ENCODE data around the gene INSRR.

Gene INSRR

DNA sequence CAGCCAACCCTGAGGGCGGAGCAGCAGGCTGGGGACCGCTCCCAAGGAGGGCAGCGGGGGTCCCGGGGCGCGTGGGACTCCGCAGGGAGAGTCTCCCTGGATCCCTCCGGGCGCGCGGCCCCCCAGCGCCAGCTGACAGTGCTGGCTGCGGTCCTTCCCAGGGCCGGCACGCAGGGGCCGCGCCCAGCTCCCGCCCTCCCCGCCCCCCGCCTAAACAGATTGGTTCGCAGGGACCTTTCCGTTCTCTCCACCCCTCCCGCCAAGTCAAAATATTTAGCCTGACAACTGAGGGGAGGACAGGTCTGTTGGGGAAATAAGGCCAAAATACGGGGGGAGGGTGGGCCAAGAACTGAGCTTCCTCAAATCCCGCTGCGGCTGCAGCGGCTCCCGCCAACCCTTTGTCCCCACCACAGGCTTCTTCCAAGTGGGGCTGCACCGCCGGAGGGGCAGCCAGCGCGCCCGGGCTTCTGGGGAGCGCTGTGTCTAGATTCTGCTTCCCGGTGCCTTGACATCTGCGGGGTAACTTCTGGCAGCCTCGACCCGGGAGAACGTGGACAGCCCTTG is at the start of gene INSRR:
TSS of gene INSRR (minus strand) at position 159 of the 564 bp plus-strand sequence. CDS start 496 bp downstream, outside the sequence.
- no peak for DNase-seq

DNA sequence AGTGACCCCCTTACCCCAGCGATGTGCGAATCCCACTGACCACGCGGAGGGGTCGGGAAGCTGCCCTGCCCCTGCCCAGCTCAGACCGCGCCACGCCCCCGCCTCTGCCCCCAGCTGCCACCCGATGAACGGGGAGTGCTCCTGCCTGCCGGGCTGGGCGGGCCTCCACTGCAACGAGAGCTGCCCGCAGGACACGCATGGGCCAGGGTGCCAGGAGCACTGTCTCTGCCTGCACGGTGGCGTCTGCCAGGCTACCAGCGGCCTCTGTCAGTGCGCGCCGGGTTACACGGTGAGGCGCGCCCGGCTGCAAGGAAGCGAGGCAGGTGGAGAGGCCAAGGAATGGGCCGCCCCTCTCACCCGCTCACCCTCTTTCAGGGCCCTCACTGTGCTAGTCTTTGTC is 49.6 kb upstream of the INSRR start:
- no peak for DNase-seq

DNA sequence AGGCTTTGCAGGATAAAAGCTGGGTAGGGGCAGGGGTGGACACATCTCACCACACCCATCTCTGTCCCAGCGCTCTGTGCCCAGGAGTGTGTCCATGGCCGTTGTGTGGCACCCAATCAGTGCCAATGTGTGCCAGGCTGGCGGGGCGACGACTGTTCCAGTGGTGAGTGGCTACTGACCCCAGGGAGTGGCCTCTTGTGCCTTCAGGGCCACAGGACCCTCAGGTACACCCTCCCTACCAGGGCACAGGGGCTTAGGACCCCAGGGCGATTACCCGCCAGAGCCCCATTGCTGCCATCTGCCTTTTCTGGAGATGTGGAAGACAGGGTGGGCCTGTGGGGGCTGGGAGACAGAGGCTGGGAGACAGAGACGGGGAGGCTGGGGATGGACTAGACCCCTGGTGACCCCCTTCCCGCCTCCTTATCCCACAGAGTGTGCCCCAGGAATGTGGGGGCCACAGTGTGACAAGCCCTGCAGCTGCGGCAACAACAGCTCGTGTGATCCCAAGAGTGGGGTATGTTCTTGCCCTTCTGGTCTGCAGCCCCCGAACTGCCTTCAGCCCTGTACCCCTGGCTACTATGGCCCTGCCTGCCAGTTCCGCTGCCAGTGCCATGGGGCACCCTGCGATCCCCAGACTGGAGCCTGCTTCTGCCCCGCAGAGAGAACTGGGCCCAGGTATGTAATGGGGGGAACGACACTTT is 47.4 kb upstream of the INSRR start:
- DNase-seq, result no peak

DNA sequence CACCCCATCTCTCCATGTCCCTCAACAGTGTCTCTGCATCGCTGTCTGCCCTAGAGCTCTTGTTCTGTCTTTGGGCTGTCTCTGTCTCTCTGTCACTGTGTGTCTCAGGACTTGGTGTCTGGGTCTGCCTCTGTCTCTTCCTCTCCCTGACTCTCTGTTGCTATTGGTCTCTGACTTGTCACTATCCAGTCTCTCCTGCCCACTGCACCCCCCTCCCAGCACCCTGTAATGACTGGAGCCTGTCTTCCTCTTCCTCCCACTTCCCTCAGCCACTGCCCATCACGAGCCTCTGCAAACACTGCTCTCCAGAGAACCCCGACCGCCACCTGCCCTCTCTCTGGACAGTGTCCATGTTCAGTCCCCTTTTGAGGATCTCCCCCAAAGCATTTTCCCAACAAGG is 46.7 kb upstream of the INSRR start:
- DNase-seq, result no peak

- DNase-seq, result no peak
Observed at GRCh38 chr1:156905176-156905575, 46.3 kb upstream of the INSRR start.

- no peak for DNase-seq
Observed at GRCh38 chr1:156904187-156904959, 45.5 kb upstream of the INSRR start.

GRCh38 chr1:156903328-156904091 is 44.6 kb upstream of the INSRR start:
- no peak for DNase-seq

DNA sequence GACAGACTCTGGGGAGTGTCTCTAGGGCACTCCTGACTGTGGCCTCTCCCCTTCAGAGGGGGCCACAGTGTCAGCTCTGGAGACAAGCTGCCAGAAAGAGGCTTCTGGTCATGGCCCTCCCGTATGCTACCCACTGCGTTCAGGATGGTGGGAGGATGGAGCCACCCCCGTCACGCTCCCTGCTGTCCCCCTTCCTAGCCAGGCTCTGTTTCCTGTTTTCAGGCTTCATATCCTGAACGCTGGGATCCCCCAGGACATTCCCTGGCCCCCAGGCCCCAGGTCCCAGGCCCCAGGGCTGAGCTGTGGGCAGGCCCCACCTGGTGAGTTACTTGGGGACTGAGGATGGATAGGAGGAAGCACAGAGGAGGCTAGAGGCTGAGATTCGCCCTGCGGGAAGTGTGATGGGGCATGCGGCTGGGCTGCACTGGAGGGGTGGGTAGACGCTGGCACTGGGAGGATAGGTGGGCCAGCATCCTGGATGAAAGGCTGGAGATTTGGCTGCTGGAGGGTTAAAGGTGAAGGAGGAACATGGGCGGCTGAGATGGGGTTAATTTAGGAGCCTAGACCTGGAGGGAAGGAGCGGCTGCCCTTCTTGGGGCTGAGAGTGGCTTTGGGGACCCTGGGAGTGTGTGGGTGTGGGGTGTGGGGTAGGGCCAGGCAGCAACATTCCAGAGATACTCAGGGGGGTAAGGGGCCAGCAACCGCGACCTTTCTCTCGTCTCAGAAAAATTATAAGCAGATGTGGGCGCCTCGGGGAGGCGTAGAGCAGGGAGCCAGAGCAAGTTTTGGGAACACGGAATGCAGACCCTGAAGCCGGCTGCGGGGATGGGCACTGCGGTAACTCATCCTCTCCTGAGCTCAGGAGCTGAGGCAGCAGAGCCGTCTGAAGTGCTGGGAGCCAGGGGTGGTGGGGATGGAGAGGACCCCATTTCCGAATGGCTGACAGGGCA is 43.3 kb upstream of the INSRR start:
- DNase-seq, result no peak

GRCh38 chr1:156901590-156901900 is 42.6 kb upstream of the INSRR start:
- DNase-seq, result no peak

- DNase-seq, result no peak
Observed at GRCh38 chr1:156900896-156901589, 42.1 kb upstream of the INSRR start.

DNA sequence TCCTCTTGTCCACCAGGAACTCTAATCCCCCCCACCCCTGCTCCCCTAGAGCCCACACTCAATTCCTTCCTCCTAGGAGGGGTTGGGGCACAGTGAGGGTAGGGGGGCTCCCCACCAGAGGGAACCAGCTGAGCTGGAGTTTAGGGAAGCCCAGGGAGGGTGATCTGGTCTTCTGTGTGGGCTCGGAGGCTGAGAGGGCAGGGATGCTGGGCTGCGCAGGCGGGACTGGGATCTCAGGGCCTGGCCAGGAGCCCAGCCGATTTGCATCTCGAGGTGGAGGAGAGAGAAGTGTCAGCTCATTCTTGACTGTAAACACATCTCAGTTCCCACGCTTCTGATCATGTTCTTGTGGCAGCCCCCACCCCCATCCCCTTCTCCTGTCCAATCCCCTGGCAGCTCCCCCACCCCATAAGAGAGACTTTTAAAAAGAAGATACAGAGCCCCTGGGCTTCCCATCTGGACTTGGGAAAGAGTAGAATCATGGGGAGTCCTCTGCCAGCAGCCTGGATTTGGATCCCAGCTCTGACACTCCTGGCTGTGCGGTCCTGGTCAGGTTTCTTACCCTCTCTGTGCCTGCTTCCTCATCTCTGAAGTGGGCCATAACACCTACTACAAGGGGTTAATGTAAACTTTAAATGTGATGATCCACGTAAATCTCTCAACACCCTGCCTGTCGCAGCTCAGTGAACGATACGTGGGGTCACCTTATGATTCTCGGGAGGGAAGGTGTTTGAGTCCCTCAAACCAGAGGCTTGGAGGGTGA is 41.2 kb upstream of the INSRR start:
- no peak for DNase-seq

GRCh38 chr1:156898971-156899664 is 40.2 kb upstream of the INSRR start:
- no peak for DNase-seq

- DNase-seq, result no peak
Observed at GRCh38 chr1:156898161-156898566, 39.2 kb upstream of the INSRR start.

GRCh38 chr1:156897078-156897825 is 38.3 kb upstream of the INSRR start:
- no peak for DNase-seq

GRCh38 chr1:156896490-156897033 is 37.6 kb upstream of the INSRR start:
- no peak for DNase-seq

GRCh38 chr1:156895927-156896326 is 37.0 kb upstream of the INSRR start:
- DNase-seq, result no peak

GRCh38 chr1:156895455-156895812 is 36.5 kb upstream of the INSRR start:
- no peak for DNase-seq

DNA sequence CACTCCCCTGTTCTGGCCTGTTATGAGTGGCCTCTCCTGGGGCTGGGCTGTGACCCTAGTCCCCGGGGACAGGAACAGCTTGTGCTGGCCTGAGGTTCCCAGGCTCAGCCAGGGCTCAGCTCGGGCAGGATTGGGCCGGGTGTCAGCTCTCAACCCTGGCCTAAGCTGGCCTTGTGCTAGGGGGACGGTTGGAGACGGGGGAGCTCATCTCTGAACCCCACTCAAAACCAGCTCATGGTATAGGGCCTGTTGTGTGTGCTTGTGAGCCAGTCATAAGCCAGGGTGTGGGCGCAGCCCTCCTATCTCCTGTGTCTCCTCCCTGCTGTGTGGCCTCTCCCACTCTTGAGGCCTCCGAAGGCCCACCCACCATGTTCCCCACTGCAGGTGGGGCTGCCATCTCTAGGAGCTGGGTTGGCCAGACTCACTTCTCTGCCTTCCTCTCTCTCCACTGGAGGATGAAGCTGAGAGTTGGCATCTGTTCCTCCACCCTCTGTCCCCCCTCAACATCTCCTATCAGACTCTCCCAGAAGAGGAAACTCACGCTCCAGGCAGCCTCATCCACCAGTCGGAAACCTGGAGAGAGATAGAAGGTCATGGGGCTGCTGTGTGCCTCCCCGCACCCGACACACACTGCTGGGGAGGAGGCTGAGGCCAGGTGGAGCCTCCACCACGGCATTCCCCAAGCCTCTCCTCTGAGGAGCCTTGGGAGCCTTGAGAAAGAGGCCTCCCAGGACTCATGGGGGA is 36.0 kb upstream of the INSRR start:
- no peak for DNase-seq

DNA sequence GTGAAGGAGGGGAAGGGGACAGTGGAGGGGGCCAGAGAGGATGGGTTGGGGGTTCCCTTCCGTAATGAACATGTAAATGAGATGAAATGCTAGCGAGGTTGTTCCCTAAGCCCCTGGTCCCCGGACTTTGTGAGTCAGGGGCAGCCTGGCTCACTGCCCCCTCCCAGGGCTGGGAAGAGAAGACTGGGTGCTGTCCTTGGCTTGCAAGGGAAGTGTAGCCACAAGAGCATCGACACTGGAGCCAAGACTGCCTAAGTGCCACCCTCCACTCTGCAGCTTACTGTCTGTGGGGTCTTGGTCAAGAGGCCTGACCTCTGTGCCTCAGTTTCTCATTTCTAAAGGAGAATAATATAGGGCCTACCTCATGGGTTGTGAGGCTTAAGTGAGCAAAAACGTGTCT is 35.1 kb upstream of the INSRR start:
- no peak for DNase-seq
